ENCODE measurements around the gene NAA35. TPM values are rescaled to one million over a fixed set of nuclear protein-coding genes. Genes with fewer than 3 reads are reported as not detected.

NAA35 gene
- total and polyA plus RNA-seq, 2 donors (not counting 3 experiments of a cell fraction or from before 2014, with no cell fraction given): 7.9 to 22.5 TPM

DNA sequence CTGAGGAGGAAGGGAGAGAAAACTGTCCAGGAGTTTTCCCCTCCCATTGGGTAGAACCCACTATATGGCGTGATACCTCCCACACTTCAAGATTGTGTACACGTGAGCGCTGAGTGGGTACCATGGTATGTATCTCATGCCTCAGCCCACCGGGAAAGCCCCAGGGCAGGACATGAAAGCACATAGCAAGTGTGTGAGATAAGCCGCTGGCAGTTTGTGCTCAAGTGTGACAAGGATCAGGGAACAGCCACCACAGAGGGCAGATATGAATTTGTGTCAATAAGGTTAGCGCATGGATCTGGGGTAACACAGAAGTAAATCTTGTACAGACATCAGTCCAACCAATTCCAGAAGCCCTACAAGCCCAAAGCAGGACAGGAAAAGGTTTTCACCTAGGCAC, 42.6 kb upstream of the NAA35 start:
- Histone ChIP-seq H3K9me3 (replicated peaks; ENCODE audit: control insufficient read depth, insufficient read depth, low read length) (no peaks in the 10 kb centered on the region), H3K4me3 (replicated peaks in 1 of 3; ENCODE audit: insufficient read depth in 1 of 3, low read depth in 1 of 3, low read length in 3 of 3) (no peak overlapping the region), H3K27me3 (ENCODE audit: control insufficient read depth in 2 of 2, insufficient read depth in 2 of 2, low read length in 2 of 2) (peaks cover 0 to 2% of the 10 kb centered on the region in 2 experiments), H3K9me1 (replicated peaks; ENCODE audit: control insufficient read depth, extremely low read depth, insufficient read depth, low read length) (no peaks in the 10 kb centered on the region), H3K4me1 (ENCODE audit: control insufficient read depth, extremely low read depth, insufficient read depth, low read length) (no peaks in the 10 kb centered on the region), H3K27ac (ENCODE audit: insufficient read depth, low read depth, low read length) (no peak overlapping the region), H3K4me2 (ENCODE audit: insufficient read depth, low read length) (no peak overlapping the region), H4K20me1 (replicated peaks; ENCODE audit: control insufficient read depth, extremely low read depth, insufficient read depth, low read length) (no peaks in the 10 kb centered on the region), H3K79me2 (ENCODE audit: control insufficient read depth, insufficient read depth, low read length) (no peaks in the 10 kb centered on the region), H3K36me3 (ENCODE audit: control insufficient read depth in 2 of 2, extremely low read depth in 1 of 2, insufficient read depth in 2 of 2, low read length in 2 of 2) (no peaks in the 10 kb centered on the region), H3K9ac (replicated peaks; ENCODE audit: extremely low read depth, insufficient read depth, low read length) (no peak overlapping the region), H2AFZ (ENCODE audit: low read depth, low read length) (no peak overlapping the region)
- DNase-seq (ENCODE audit: low read depth, low spot score): no peak
- intact Hi-C loops (cut with micrococcal nuclease): no loop called here
- BruUV-seq (replicated peaks): no TSS peak
- no peak for FAIRE-seq
- ChIA-PET CTCF (no interaction called here), POLR2A (no interaction called here)
- no peak for TF ChIP-seq POLR2AphosphoS5 (IDR thresholded peaks at IDR 0.05; ENCODE audit: insufficient read depth, low read depth, low read length)
- TF ChIP-seq POLR2A (IDR thresholded peaks at IDR 0.05; ENCODE audit: low read depth, low read length): no peak
- no peak for TF ChIP-seq EZH2 (IDR thresholded peaks at IDR 0.05; ENCODE audit: borderline replicate concordance, low read depth, low read length, severe bottlenecking)
- TF ChIP-seq GATA2 (IDR thresholded peaks at IDR 0.05; ENCODE audit: insufficient read depth, insufficient read length, low read depth, low read length): no peak
- no peak for TF ChIP-seq FOS (IDR thresholded peaks at IDR 0.05; ENCODE audit: borderline replicate concordance, insufficient read depth, low read length)
- TF ChIP-seq JUN (IDR thresholded peaks at IDR 0.05; ENCODE audit: borderline replicate concordance, insufficient read depth, insufficient read length, low read depth): no peak
- no peak for TF ChIP-seq MYC (IDR thresholded peaks at IDR 0.05; ENCODE audit: low read depth, low read length)
- TF ChIP-seq, protein P1, sequence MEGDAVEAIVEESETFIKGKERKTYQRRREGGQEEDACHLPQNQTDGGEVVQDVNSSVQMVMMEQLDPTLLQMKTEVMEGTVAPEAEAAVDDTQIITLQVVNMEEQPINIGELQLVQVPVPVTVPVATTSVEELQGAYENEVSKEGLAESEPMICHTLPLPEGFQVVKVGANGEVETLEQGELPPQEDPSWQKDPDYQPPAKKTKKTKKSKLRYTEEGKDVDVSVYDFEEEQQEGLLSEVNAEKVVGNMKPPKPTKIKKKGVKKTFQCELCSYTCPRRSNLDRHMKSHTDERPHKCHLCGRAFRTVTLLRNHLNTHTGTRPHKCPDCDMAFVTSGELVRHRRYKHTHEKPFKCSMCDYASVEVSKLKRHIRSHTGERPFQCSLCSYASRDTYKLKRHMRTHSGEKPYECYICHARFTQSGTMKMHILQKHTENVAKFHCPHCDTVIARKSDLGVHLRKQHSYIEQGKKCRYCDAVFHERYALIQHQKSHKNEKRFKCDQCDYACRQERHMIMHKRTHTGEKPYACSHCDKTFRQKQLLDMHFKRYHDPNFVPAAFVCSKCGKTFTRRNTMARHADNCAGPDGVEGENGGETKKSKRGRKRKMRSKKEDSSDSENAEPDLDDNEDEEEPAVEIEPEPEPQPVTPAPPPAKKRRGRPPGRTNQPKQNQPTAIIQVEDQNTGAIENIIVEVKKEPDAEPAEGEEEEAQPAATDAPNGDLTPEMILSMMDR (IDR thresholded peaks at IDR 0.05; ENCODE audit: extremely low read depth in 1 of 2, insufficient read depth in 1 of 2, low read depth in 1 of 2, low read length in 2 of 2): no peak
- TF ChIP-seq, protein P2, sequence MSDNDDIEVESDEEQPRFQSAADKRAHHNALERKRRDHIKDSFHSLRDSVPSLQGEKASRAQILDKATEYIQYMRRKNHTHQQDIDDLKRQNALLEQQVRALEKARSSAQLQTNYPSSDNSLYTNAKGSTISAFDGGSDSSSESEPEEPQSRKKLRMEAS (IDR thresholded peaks at IDR 0.05; ENCODE audit: insufficient read depth, insufficient read length): no peak
- dilution Hi-C loops (cut with MboI; ENCODE audit: extremely low pct_ligation_motif_present, low sequenced_read_pairs): no loop called here
